Liver (tissue), 9 donors: ENCODE results near the gene DNMT1. TPM values are rescaled to one million over a fixed set of nuclear protein-coding genes. Genes with fewer than 3 reads are reported as not detected.

Experiments used
- DNase-seq: peaks from one replicate; pipeline ENCODE4 v3.0.0-alpha.2; 2017; ENCODE audit warnings: low spot score
- H3K27ac ChIP-seq, 2 donors: one replicate each; pipeline ENCODE4 v1.7.0; 2013; ENCODE audit warnings: inconsistent platforms in 2 of 2, low read length in 2 of 2, control low read depth in 1 of 2, low read depth in 1 of 2, mild to moderate bottlenecking in 1 of 2
- H3K27me3 ChIP-seq, 4 donors: one replicate each; pipeline versions ENCODE4 v1.6.1 to v1.7.0; 2013; ENCODE audit warnings: low read length in 3 of 4, inconsistent platforms in 1 of 4, mild to moderate bottlenecking in 1 of 4, moderate library complexity in 1 of 4; ENCODE audit not compliant: control insufficient read depth in 4 of 4, insufficient read depth in 4 of 4
- H3K36me3 ChIP-seq, 4 donors: one replicate each; pipeline versions ENCODE4 v1.6.1 to v1.7.0; 2013; ENCODE audit warnings: low read length in 3 of 4, mild to moderate bottlenecking in 3 of 4, low read depth in 1 of 4, moderate library complexity in 1 of 4; ENCODE audit not compliant: control insufficient read depth in 4 of 4, insufficient read depth in 3 of 4
- H3K4me1 ChIP-seq, 4 donors: one replicate each; pipeline versions ENCODE4 v1.6.1 to v1.7.0; 2013; ENCODE audit warnings: low read length in 3 of 4, mild to moderate bottlenecking in 3 of 4, moderate library complexity in 1 of 4; ENCODE audit not compliant: control insufficient read depth in 4 of 4, insufficient read depth in 4 of 4
- H3K4me3 ChIP-seq, 3 donors: one replicate each; pipeline versions ENCODE4 v1.6.1 to v1.7.0; 2013; ENCODE audit warnings: low read length in 3 of 3, control low read depth in 1 of 3, low read depth in 1 of 3, mild to moderate bottlenecking in 1 of 3
- H3K9ac ChIP-seq, 2 donors: one replicate each; pipeline ENCODE4 v1.7.0; 2013; ENCODE audit warnings: low read length in 2 of 2, mild to moderate bottlenecking in 2 of 2, moderate library complexity in 2 of 2, control low read depth in 1 of 2, low read depth in 1 of 2
- H3K9me3 ChIP-seq, 4 donors: one replicate each; pipeline versions ENCODE4 v1.6.1 to v1.7.0; 2013; ENCODE audit warnings: low read length in 3 of 4; ENCODE audit not compliant: control insufficient read depth in 4 of 4
- ATF3 ChIP-seq: IDR thresholded peaks from 2 replicates; pipeline ENCODE4 v1.6.1; 2016; ENCODE audit warnings: antibody characterized with exemption
- CTCF ChIP-seq: fragments of 150-350 bp; IDR thresholded peaks from 2 replicates; pipeline ENCODE4 v1.5.1; 2017; ENCODE audit warnings: improper control_type of control experiment, low read depth, low read length; ENCODE audit not compliant: missing input control
- EGR1 ChIP-seq, 2 donors: IDR thresholded peaks; 2 replicates each; pipeline ENCODE4 v1.6.1; 2016 to 2018; ENCODE audit warnings: antibody characterized with exemption in 2 of 2, low read depth in 2 of 2
- FOXA1 ChIP-seq: IDR thresholded peaks from 2 replicates; pipeline ENCODE4 v1.6.1; 2016; ENCODE audit warnings: antibody characterized with exemption
- HNF4A ChIP-seq, 2 donors: conservative IDR thresholded peaks; 2 replicates each; pipeline ENCODE4 v1.6.1; 2016; ENCODE audit warnings: antibody characterized with exemption in 2 of 2, mild to moderate bottlenecking in 2 of 2
- JUND ChIP-seq, 2 donors: IDR thresholded peaks; 2 replicates each; pipeline ENCODE4 v1.6.1; 2016; ENCODE audit warnings: antibody characterized with exemption in 2 of 2
- NR2F2 ChIP-seq: IDR thresholded peaks from 2 replicates; pipeline ENCODE4 v1.6.1; 2016; ENCODE audit warnings: antibody characterized with exemption
- RXRA ChIP-seq, 2 donors: IDR thresholded peaks; 2 replicates each; pipeline ENCODE4 v1.6.1; 2017 to 2018; ENCODE audit warnings: antibody characterized with exemption in 2 of 2, mild to moderate bottlenecking in 1 of 2
- SP1 ChIP-seq: IDR thresholded peaks from 2 replicates; pipeline ENCODE4 v1.6.1; 2018; ENCODE audit warnings: antibody characterized with exemption, mild to moderate bottlenecking
- ZBTB33 ChIP-seq: IDR thresholded peaks from 2 replicates; pipeline ENCODE4 v1.6.1; 2016; ENCODE audit warnings: antibody characterized with exemption
- WGBS: extraction: QIAGEN DNeasy Blood & Tissue Kit; methylation state at CpG from one replicate; pipeline ENCODE4 v1.1.7; 2013; 5-methylcytosine and 5-hydroxymethylcytosine counted together
- polyA plus RNA-seq, 2 donors: library from polyadenylated mRNA; stranded (reverse) in 1 of 2; unstranded in 1 of 2; fragments of 200-250 nt in 1 of 2; fragments of >200 nt in 1 of 2; fragmentation: Nextera tagmentation in 1 of 2; extraction: Ambion mirVana in 1 of 2; gene quantifications; one replicate each; pipeline versions ENCODE4 v1.2.1 to v1.2.3, GENCODE V29; 2013 to 2015
- total RNA-seq, 2 donors: library from RNA; depleted of rRNA; stranded (reverse); fragments of >200 nt; gene quantifications; one replicate each; pipeline ENCODE4 v1.2.3, GENCODE V29; 2014
- donor health status: healthy.
- donor health status: healthy.
- donor health status: healthy.
- donor health status: healthy.
- donor health status: healthy.

The DNMT1 gene
- total and polyA plus RNA-seq, 4 donors: 8.7 to 47.1 (median 20.0) TPM

GRCh38 chr19:10109528-10109927, 85.2 kb downstream of the DNMT1 start:
- peaks cover 0 to 13% (median 11%) of the 10 kb centered on the region in 4 donors for H3K4me1 ChIP-seq
- H3K27me3 ChIP-seq: no peaks in the 10 kb centered on the region
- DNase-seq: no peak
- no peak overlapping the region for H3K4me3 ChIP-seq
- H3K36me3 ChIP-seq: peaks cover 15 to 45% (median 20%) of the 10 kb centered on the region in 4 donors
- H3K9ac ChIP-seq: no peak overlapping the region
- TF ChIP-seq NR2F2 (no peak), SP1 (no peak), CTCF (no peak)
- no peak overlapping the region for H3K27ac ChIP-seq
- H3K9me3 ChIP-seq: no peaks in the 10 kb centered on the region
- 93% methylated on average over 14 of the region's 14 CpGs for WGBS

GRCh38 chr19:10107817-10108367, 86.9 kb downstream of the DNMT1 start:
- Histone ChIP-seq H3K27ac (no peak overlapping the region), H3K27me3 (no peaks in the 10 kb centered on the region), H3K4me1 (peaks cover 0 to 11% (median 8%) of the 10 kb centered on the region in 4 donors), H3K9ac (no peak overlapping the region), H3K4me3 (no peak overlapping the region), H3K9me3 (no peaks in the 10 kb centered on the region), H3K36me3 (peaks cover 15 to 39% (median 18%) of the 10 kb centered on the region in 4 donors)
- no peak for TF ChIP-seq FOXA1
- no peak for TF ChIP-seq SP1
- TF ChIP-seq NR2F2: no peak
- TF ChIP-seq ATF3: no peak
- no peak for TF ChIP-seq JUND (IDR thresholded peaks at IDR 0.05)
- no peak for TF ChIP-seq RXRA (IDR thresholded peaks at IDR 0.05)
- 95% methylated on average over 14 of the region's 14 CpGs for WGBS
- DNase-seq: no peak

- Histone ChIP-seq H3K9ac (peak overlapping the region; percentile 30 to 65), H3K9me3 (no peaks in the 10 kb centered on the region), H3K27me3 (no peaks in the 10 kb centered on the region), H3K4me1 (peaks cover 0 to 11% (median 8%) of the 10 kb centered on the region in 4 donors), H3K4me3 (peak overlapping the region; percentile 80 to 88 (median 82)), H3K36me3 (peaks cover 15 to 39% (median 18%) of the 10 kb centered on the region in 4 donors), H3K27ac (no peak overlapping the region)
- 86% methylated on average over 10 of the region's 10 CpGs for WGBS
- DNase-seq: no peak
- TF ChIP-seq FOXA1 (no peak), CTCF (no peak), HNF4A (conservative IDR thresholded peaks at IDR 0.05) (no peak), EGR1 (IDR thresholded peaks at IDR 0.05; ENCODE audit: low read depth in 2 of 2) (no peak), ZBTB33 (no peak)
Measured at GRCh38 chr19:10107254-10107653, 87.5 kb downstream of the DNMT1 start.
